Measurements from ENCODE around the gene ARPP21. TPM values are rescaled to one million over a fixed set of nuclear protein-coding genes. Genes with fewer than 3 reads are reported as not detected.

ARPP21 gene
- total RNA-seq, 2 experiments from 2014 or later = not detected

- ChIA-PET CTCF (no interaction called here), POLR2A (no interaction called here)
- Mint-ChIP-seq H3K4me1 (peaks cover under 1% of the 10 kb centered on the region), H3K36me3 (ENCODE audit: low read depth) (no peaks in the 10 kb centered on the region), H3K27ac (no peak overlapping the region), H3K4me3 (no peak overlapping the region), H3K9me3 (no peaks in the 10 kb centered on the region), H3K27me3 (peaks cover 4% of the 10 kb centered on the region)
- DNase-seq = no peak
Observed at GRCh38 chr3:35649405-35649804, 10.1 kb downstream of the ARPP21 start.

GRCh38 chr3:35651426-35651825 is 12.1 kb downstream of the ARPP21 start:
- POLR2A ChIA-PET = no interaction called here
- CTCF ChIA-PET = no interaction called here
- no peaks in the 10 kb centered on the region for H3K9me3 Mint-ChIP-seq

GRCh38 chr3:35651851-35652250 is 12.5 kb downstream of the ARPP21 start:
- no peak overlapping the region for H3K4me3 Mint-ChIP-seq

More at GRCh38 chr3:35651426-35651825, 12.1 kb downstream of the ARPP21 start:
- H3K4me3 Mint-ChIP-seq = no peak overlapping the region
- no peak overlapping the region for H3K27ac Mint-ChIP-seq
- H3K36me3 Mint-ChIP-seq (ENCODE audit: low read depth) = no peaks in the 10 kb centered on the region
- peaks cover 3% of the 10 kb centered on the region for H3K27me3 Mint-ChIP-seq
- H3K4me1 Mint-ChIP-seq = peaks cover 2% of the 10 kb centered on the region
- DNase-seq = no peak

GRCh38 chr3:35653347-35653746 is 14.0 kb downstream of the ARPP21 start:
- no peaks in the 10 kb centered on the region for H3K9me3 Mint-ChIP-seq
- H3K27ac Mint-ChIP-seq = no peak overlapping the region
- DNase-seq = no peak
- peaks cover 2% of the 10 kb centered on the region for H3K4me1 Mint-ChIP-seq
- H3K4me3 Mint-ChIP-seq = no peak overlapping the region
- POLR2A ChIA-PET = no interaction called here
- no peaks in the 10 kb centered on the region for H3K36me3 Mint-ChIP-seq (ENCODE audit: low read depth)
- H3K27me3 Mint-ChIP-seq = peaks cover 3% of the 10 kb centered on the region
- CTCF ChIA-PET = no interaction called here

More at GRCh38 chr3:35651851-35652250, 12.5 kb downstream of the ARPP21 start:
- no peak overlapping the region for H3K27ac Mint-ChIP-seq
- peaks cover 2% of the 10 kb centered on the region for H3K4me1 Mint-ChIP-seq
- POLR2A ChIA-PET = no interaction called here
- H3K9me3 Mint-ChIP-seq = no peaks in the 10 kb centered on the region
- H3K36me3 Mint-ChIP-seq (ENCODE audit: low read depth) = no peaks in the 10 kb centered on the region
- no peak for DNase-seq
- CTCF ChIA-PET = no interaction called here
- peaks cover 3% of the 10 kb centered on the region for H3K27me3 Mint-ChIP-seq

GRCh38 chr3:35654476-35654875 is 15.2 kb downstream of the ARPP21 start:
- ChIA-PET CTCF (no interaction called here), POLR2A (no interaction called here)
- DNase-seq = no peak
- Mint-ChIP-seq H3K27ac (no peak overlapping the region), H3K4me3 (no peak overlapping the region), H3K9me3 (no peaks in the 10 kb centered on the region), H3K4me1 (peaks cover 2% of the 10 kb centered on the region), H3K27me3 (peaks cover 3% of the 10 kb centered on the region), H3K36me3 (ENCODE audit: low read depth) (no peaks in the 10 kb centered on the region)

GRCh38 chr3:35658686-35659085 is 19.4 kb downstream of the ARPP21 start:
- DNase-seq = no peak
- H3K36me3 Mint-ChIP-seq (ENCODE audit: low read depth) = no peaks in the 10 kb centered on the region
- ChIA-PET CTCF (no interaction called here), POLR2A (no interaction called here)
- H3K27ac Mint-ChIP-seq = no peak overlapping the region
- no peak overlapping the region for H3K4me3 Mint-ChIP-seq
- peaks cover 2% of the 10 kb centered on the region for H3K4me1 Mint-ChIP-seq
- H3K27me3 Mint-ChIP-seq = peaks cover 2% of the 10 kb centered on the region
- H3K9me3 Mint-ChIP-seq = no peaks in the 10 kb centered on the region

- H3K27me3 Mint-ChIP-seq = peaks cover 4% of the 10 kb centered on the region
- CTCF ChIA-PET = no interaction called here
- POLR2A ChIA-PET = no interaction called here
- H3K36me3 Mint-ChIP-seq (ENCODE audit: low read depth) = no peaks in the 10 kb centered on the region
- H3K27ac Mint-ChIP-seq = no peak overlapping the region
- no peaks in the 10 kb centered on the region for H3K4me1 Mint-ChIP-seq
- DNase-seq = no peak
- H3K4me3 Mint-ChIP-seq = no peak overlapping the region
- no peaks in the 10 kb centered on the region for H3K9me3 Mint-ChIP-seq
Observed at GRCh38 chr3:35659768-35660167, 20.4 kb downstream of the ARPP21 start.

- ChIA-PET POLR2A (no interaction called here), CTCF (no interaction called here)
- Mint-ChIP-seq H3K36me3 (ENCODE audit: low read depth) (no peaks in the 10 kb centered on the region), H3K27ac (no peak overlapping the region), H3K4me1 (no peaks in the 10 kb centered on the region), H3K4me3 (no peak overlapping the region), H3K27me3 (peaks cover 4% of the 10 kb centered on the region), H3K9me3 (no peaks in the 10 kb centered on the region)
- no peak for DNase-seq
Observed at GRCh38 chr3:35663471-35663870, 24.1 kb downstream of the ARPP21 start.

GRCh38 chr3:35664460-35664919 is 25.2 kb downstream of the ARPP21 start:
- Mint-ChIP-seq H3K4me3 (no peak overlapping the region), H3K36me3 (ENCODE audit: low read depth) (no peaks in the 10 kb centered on the region), H3K9me3 (no peaks in the 10 kb centered on the region), H3K27me3 (peaks cover 4% of the 10 kb centered on the region), H3K27ac (no peak overlapping the region), H3K4me1 (no peaks in the 10 kb centered on the region)
- ChIA-PET CTCF (no interaction called here), POLR2A (no interaction called here)
- no peak for DNase-seq

- no peak overlapping the region for H3K27ac Mint-ChIP-seq
- H3K36me3 Mint-ChIP-seq (ENCODE audit: low read depth) = no peaks in the 10 kb centered on the region
- H3K4me3 Mint-ChIP-seq = no peak overlapping the region
- POLR2A ChIA-PET = no interaction called here
- H3K9me3 Mint-ChIP-seq = no peaks in the 10 kb centered on the region
- CTCF ChIA-PET = no interaction called here
- peaks cover 2% of the 10 kb centered on the region for H3K27me3 Mint-ChIP-seq
- no peak for DNase-seq
- H3K4me1 Mint-ChIP-seq = no peaks in the 10 kb centered on the region
Observed at GRCh38 chr3:35665390-35666055, 26.2 kb downstream of the ARPP21 start.

GRCh38 chr3:35666888-35667287 is 27.6 kb downstream of the ARPP21 start:
- DNase-seq = no peak
- Mint-ChIP-seq H3K27ac (no peak overlapping the region), H3K9me3 (no peaks in the 10 kb centered on the region), H3K36me3 (ENCODE audit: low read depth) (no peaks in the 10 kb centered on the region), H3K27me3 (peaks cover 2% of the 10 kb centered on the region), H3K4me3 (no peak overlapping the region), H3K4me1 (no peaks in the 10 kb centered on the region)
- CTCF ChIA-PET = no interaction called here
- POLR2A ChIA-PET = interaction anchor here (0.6 kb wide), 1 partner anchor 29 kb away, joined by 3 read pairs; no protein-coding TSS in a partner anchor

- Mint-ChIP-seq H3K4me3 (no peak overlapping the region), H3K9me3 (no peaks in the 10 kb centered on the region), H3K4me1 (no peaks in the 10 kb centered on the region), H3K27ac (no peak overlapping the region), H3K36me3 (ENCODE audit: low read depth) (no peaks in the 10 kb centered on the region), H3K27me3 (no peaks in the 10 kb centered on the region)
- ChIA-PET CTCF (no interaction called here), POLR2A (no interaction called here)
- DNase-seq = no peak
Observed at GRCh38 chr3:35670408-35670965, 31.2 kb downstream of the ARPP21 start.

- DNase-seq = no peak
- Mint-ChIP-seq H3K27me3 (no peaks in the 10 kb centered on the region), H3K36me3 (ENCODE audit: low read depth) (no peaks in the 10 kb centered on the region), H3K4me1 (no peaks in the 10 kb centered on the region), H3K4me3 (no peak overlapping the region), H3K9me3 (no peaks in the 10 kb centered on the region), H3K27ac (no peak overlapping the region)
- CTCF ChIA-PET = no interaction called here
- POLR2A ChIA-PET = no interaction called here
Observed at GRCh38 chr3:35671483-35671882, 32.2 kb downstream of the ARPP21 start.

- Mint-ChIP-seq H3K4me1 (no peaks in the 10 kb centered on the region), H3K9me3 (no peaks in the 10 kb centered on the region), H3K27ac (no peak overlapping the region), H3K27me3 (no peaks in the 10 kb centered on the region), H3K36me3 (ENCODE audit: low read depth) (no peaks in the 10 kb centered on the region), H3K4me3 (no peak overlapping the region)
- no peak for DNase-seq
- ChIA-PET POLR2A (no interaction called here), CTCF (no interaction called here)
Observed at GRCh38 chr3:35673017-35673416, 33.7 kb downstream of the ARPP21 start.

Data from activated CD4-positive, alpha-beta T cell treated with anti-CD3 and anti-CD28 coated beads, Interleukin-2, amount 10 ng/mL, durations not matched to agents 7 days and 5 days (primary cell).